Activated gamma-delta T cell treated with Interleukin-2 at 50 U/mL for 16 hours (primary cell): ENCODE data around the gene FFAR3.
"Not testable (repeated sequence)": the region's sequence is repeated elsewhere in the genome, so short reads cannot be mapped to it uniquely, and the experiment has no call there.

Experiments used
- DNase-seq: peaks from one replicate; pipeline ENCODE4 v3.0.0-alpha.2; 2020

FFAR3 gene

GRCh38 chr19:35378356-35378755 lies 20.1 kb downstream of the FFAR3 start:
- no peak for DNase-seq

GRCh38 chr19:35379545-35379944 lies 21.3 kb downstream of the FFAR3 start:
- not testable (repeated sequence) for DNase-seq

GRCh38 chr19:35379992-35380391 lies 21.7 kb downstream of the FFAR3 start:
- no peak for DNase-seq

- no peak for DNase-seq
Measured at GRCh38 chr19:35380450-35381124, 22.3 kb downstream of the FFAR3 start.

- DNase-seq, result no peak
Measured at GRCh38 chr19:35381318-35381717, 23.1 kb downstream of the FFAR3 start.

- DNase-seq, result no peak
Measured at GRCh38 chr19:35381926-35382325, 23.7 kb downstream of the FFAR3 start.

- DNase-seq, result no peak
Measured at GRCh38 chr19:35383536-35383935, 25.3 kb downstream of the FFAR3 start.

GRCh38 chr19:35388277-35389054 lies 30.2 kb downstream of the FFAR3 start:
- no peak for DNase-seq

GRCh38 chr19:35389192-35389861 lies 31.1 kb downstream of the FFAR3 start:
- no peak for DNase-seq

- DNase-seq, result no peak
Measured at GRCh38 chr19:35392742-35393715, 34.8 kb downstream of the FFAR3 start.

GRCh38 chr19:35395382-35396199 lies 37.3 kb downstream of the FFAR3 start:
- DNase-seq, result no peak

- DNase-seq, result no peak
Measured at GRCh38 chr19:35396240-35396885, 38.1 kb downstream of the FFAR3 start.

- DNase-seq, result no peak
Measured at GRCh38 chr19:35397064-35397463, 38.8 kb downstream of the FFAR3 start.

- DNase-seq, result no peak
Measured at GRCh38 chr19:35398570-35398969, 40.3 kb downstream of the FFAR3 start.

GRCh38 chr19:35399231-35399630 lies 41.0 kb downstream of the FFAR3 start:
- no peak for DNase-seq

- no peak for DNase-seq
Measured at GRCh38 chr19:35399948-35400772, 41.9 kb downstream of the FFAR3 start.

- no peak for DNase-seq
Measured at GRCh38 chr19:35400773-35401100, 42.5 kb downstream of the FFAR3 start.

- not testable (repeated sequence) for DNase-seq
Measured at GRCh38 chr19:35401416-35401815, 43.2 kb downstream of the FFAR3 start.

- DNase-seq, result no peak
Measured at GRCh38 chr19:35403116-35403760, 45.0 kb downstream of the FFAR3 start.
